Endothelial cell of umbilical vein (primary cell): ENCODE measurements around the gene SYNDIG1. TPM values are rescaled to one million over a fixed set of nuclear protein-coding genes. Genes with fewer than 3 reads are reported as not detected.

Experiments used
- BruUV-seq: library from RNA; stranded (reverse); fragments of 400-500 nt; replicated peaks from 2 replicates; lab custom pipeline; 2021; lab: Mats Ljungman, UMichigan
- CTCF ChIA-PET: fragments of 300-600, 350-600 bp; sonication (Branson Sonifier 250); formaldehyde crosslinking; loops from one replicate; lab custom pipeline; 2021; ENCODE audit warnings: antibody characterized with exemption, inconsistent platforms; lab: Charles Lee
- POLR2A ChIA-PET: fragments of 300-600, 350-600 bp; sonication (Branson Sonifier 250); formaldehyde crosslinking; loops from one replicate; lab custom pipeline; 2021; ENCODE audit warnings: antibody characterized with exemption, inconsistent platforms; lab: Charles Lee
- DNase-seq: peaks from one replicate; pipeline ENCODE4 v3.0.0-alpha.2; 2011; ENCODE audit warnings: low read depth, low spot score
- FAIRE-seq: peaks from 2 replicates; lab custom pipeline; 2011; peaks lifted over from hg19 to GRCh38; lab: Jason Lieb, UNC
- H2AFZ ChIP-seq: 2 replicates; pipeline ENCODE4 v1.6.0; 2012; ENCODE audit warnings: low read depth, low read length, control low read depth, inconsistent platforms
- H3K27ac ChIP-seq: 2 replicates; pipeline ENCODE4 v1.5.1; 2011; ENCODE audit warnings: low read depth, mild to moderate bottlenecking, control low read depth, low read length, moderate library complexity; ENCODE audit not compliant: insufficient read depth
- H3K27me3 ChIP-seq, 2 experiments: 2 replicates each; pipeline versions ENCODE4 v1.6.0 to v1.6.1; 2011; ENCODE audit warnings: low read length in 2 of 2, mixed read lengths in 1 of 2; ENCODE audit not compliant: control insufficient read depth in 2 of 2, insufficient read depth in 2 of 2
- H3K36me3 ChIP-seq, 2 experiments: 2 replicates in 1 of 2; 3 replicates in 1 of 2; pipeline ENCODE4 v1.5.1; 2011; ENCODE audit warnings: low read length in 2 of 2, mild to moderate bottlenecking in 1 of 2, moderate library complexity in 1 of 2; ENCODE audit not compliant: control insufficient read depth in 2 of 2, insufficient read depth in 2 of 2; ENCODE audit errors: extremely low read depth in 1 of 2
- H3K4me1 ChIP-seq: 3 replicates; pipeline ENCODE4 v1.5.1; 2011; ENCODE audit warnings: mild to moderate bottlenecking, low read length; ENCODE audit not compliant: control insufficient read depth, insufficient read depth; ENCODE audit errors: extremely low read depth
- H3K4me2 ChIP-seq: 2 replicates; pipeline ENCODE4 v1.6.1; 2011; ENCODE audit warnings: low read length, control low read depth, mixed read lengths; ENCODE audit not compliant: insufficient read depth
- H3K4me3 ChIP-seq, 3 experiments: fragments of 200-600 bp in 1 of 3; sonication (generic), shearing (Covaris generic) in 1 of 3; replicated peaks in 1 of 3; 2 replicates each; pipeline ENCODE4 v1.5.1; 2011 to 2016; ENCODE audit warnings: control low read depth in 3 of 3, low read length in 3 of 3, mild to moderate bottlenecking in 2 of 3, inconsistent platforms in 1 of 3, low read depth in 1 of 3, moderate library complexity in 1 of 3; ENCODE audit not compliant: insufficient read depth in 1 of 3
- H3K79me2 ChIP-seq: 2 replicates; pipeline ENCODE4 v1.6.0; 2012; ENCODE audit warnings: low read length, inconsistent platforms; ENCODE audit not compliant: control insufficient read depth, insufficient read depth
- H3K9ac ChIP-seq: replicated peaks from 2 replicates; pipeline ENCODE3; 2011; ENCODE audit warnings: low read length, control low read depth; ENCODE audit not compliant: insufficient read depth; ENCODE audit errors: extremely low read depth
- H3K9me1 ChIP-seq: replicated peaks from 3 replicates; pipeline ENCODE4 v1.6.0; 2011; ENCODE audit warnings: mild to moderate bottlenecking, low read length; ENCODE audit not compliant: control insufficient read depth, insufficient read depth; ENCODE audit errors: extremely low read depth
- H3K9me3 ChIP-seq: replicated peaks from 2 replicates; pipeline ENCODE4 v1.5.1; 2012; ENCODE audit warnings: low read length, inconsistent platforms; ENCODE audit not compliant: control insufficient read depth, insufficient read depth
- H4K20me1 ChIP-seq: replicated peaks from 2 replicates; pipeline ENCODE3; 2011; ENCODE audit warnings: mild to moderate bottlenecking, low read length; ENCODE audit not compliant: control insufficient read depth, insufficient read depth; ENCODE audit errors: extremely low read depth
- EZH2 ChIP-seq: IDR thresholded peaks from 2 replicates; pipeline ENCODE4 v1.6.1; 2012; ENCODE audit warnings: borderline replicate concordance, low read depth, mild to moderate bottlenecking, moderate library complexity, low read length, inconsistent platforms; ENCODE audit not compliant: severe bottlenecking
- FOS ChIP-seq: IDR thresholded peaks from 2 replicates; pipeline ENCODE4 v1.6.1; 2011; ENCODE audit warnings: mild to moderate bottlenecking, low read length, moderate library complexity, borderline replicate concordance; ENCODE audit not compliant: insufficient read depth
- GATA2 ChIP-seq: IDR thresholded peaks from 2 replicates; pipeline ENCODE4 v1.7.0; 2011; ENCODE audit warnings: low read depth, mild to moderate bottlenecking, moderate library complexity, mixed read lengths, low read length; ENCODE audit not compliant: insufficient read length, insufficient read depth
- JUN ChIP-seq: IDR thresholded peaks from 2 replicates; pipeline ENCODE4 v1.6.1; 2011; ENCODE audit warnings: borderline replicate concordance, low read depth; ENCODE audit not compliant: insufficient read length, insufficient read depth
- MYC ChIP-seq: IDR thresholded peaks from one replicate; pipeline ENCODE4 v1.6.1; 2011; ENCODE audit warnings: mild to moderate bottlenecking, low read depth, low read length
- POLR2A ChIP-seq: IDR thresholded peaks from 2 replicates; pipeline ENCODE4 v1.6.1; 2012; ENCODE audit warnings: low read depth, mild to moderate bottlenecking, control low read depth, low read length
- POLR2AphosphoS5 ChIP-seq: IDR thresholded peaks from 2 replicates; pipeline ENCODE4 v1.6.1; 2012; ENCODE audit warnings: low read depth, mild to moderate bottlenecking, control low read depth, low read length, moderate library complexity; ENCODE audit not compliant: insufficient read depth
- dilution Hi-C: fragments of 300-500 bp; cut with MboI; formaldehyde crosslinking; loops from one replicate; pipeline ENCODE4 v1.15.0; 2019; ENCODE audit warnings: low sequenced_read_pairs; ENCODE audit not compliant: extremely low pct_ligation_motif_present
- intact Hi-C: fragments of 100-400 bp; cut with micrococcal nuclease; formaldehyde crosslinking; loops from one replicate; pipeline ENCODE4 v1.10.0; 2022
- polyA plus RNA-seq, 4 experiments: library from polyadenylated mRNA; depleted of rRNA in 3 of 4; stranded (reverse) in 3 of 4; unstranded in 1 of 4; fragments of >200 nt; gene quantifications; 2 replicates each; pipeline versions ENCODE4 v1.2.1 to v1.2.3, GENCODE V29; 2011 to 2012; ENCODE audit warnings: missing spikeins in 1 of 4
- total RNA-seq: library from RNA; stranded (reverse); gene quantifications from 2 replicates; pipeline ENCODE4 v1.2.3, GENCODE V29; 2021
- TF ChIP-seq, protein P1 (sequence below), 2 donors: IDR thresholded peaks; 1 replicate in 1 of 2; 2 replicates in 1 of 2; pipeline ENCODE4 v1.5.1; 2011; ENCODE audit warnings: low read length in 2 of 2, mild to moderate bottlenecking in 2 of 2, moderate library complexity in 2 of 2, control low read depth in 1 of 2, inconsistent platforms in 1 of 2, low read depth in 1 of 2; ENCODE audit not compliant: insufficient read depth in 1 of 2; ENCODE audit errors: extremely low read depth in 1 of 2
- TF ChIP-seq, protein P2 (sequence below): IDR thresholded peaks from 2 replicates; pipeline ENCODE4 v1.6.1; 2011; ENCODE audit not compliant: insufficient read depth, insufficient read length

Gene SYNDIG1
- total and polyA plus RNA-seq, 2 donors (not counting 3 experiments of a cell fraction or from before 2014, with no cell fraction given): not detected

DNA sequence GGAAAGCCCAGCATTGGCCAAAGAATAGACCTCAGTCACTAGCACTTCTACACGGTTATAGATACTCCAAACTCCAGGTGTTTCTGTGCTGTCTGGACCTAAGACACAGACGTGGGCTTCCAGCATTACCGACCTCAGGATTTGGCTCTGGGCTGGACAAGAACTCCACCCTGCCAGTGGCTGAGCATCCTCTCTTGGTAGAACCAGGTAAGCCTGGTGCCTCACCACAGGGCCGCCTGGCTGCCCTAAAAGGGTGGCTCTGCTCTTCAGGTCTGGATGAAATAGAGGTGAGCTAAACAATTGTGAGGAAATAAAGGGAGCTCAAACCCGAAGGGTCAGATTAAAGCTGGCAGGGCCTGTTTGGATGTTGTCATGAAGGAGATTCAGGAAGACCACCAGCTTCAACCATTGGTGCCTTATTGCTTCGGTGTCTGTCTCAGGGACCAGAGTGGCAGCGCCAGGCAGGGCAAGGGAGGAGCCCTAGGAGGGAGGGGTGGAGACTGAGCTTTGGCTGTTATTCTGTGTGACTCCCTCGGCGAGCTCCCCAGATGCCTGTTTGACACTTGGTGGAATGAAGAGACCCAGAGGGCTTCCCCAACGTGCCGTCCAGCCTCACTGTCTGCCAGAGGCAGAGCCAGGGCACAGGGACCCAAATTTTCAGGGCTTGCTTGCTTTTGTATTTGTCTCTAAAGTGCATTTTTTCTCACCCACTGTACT, 8.6 kb downstream of the SYNDIG1 start:
- H3K9ac ChIP-seq: no peak overlapping the region
- H3K4me1 ChIP-seq: no peaks in the 10 kb centered on the region
- H3K27me3 ChIP-seq: no peaks in the 10 kb centered on the region
- DNase-seq (no peak), FAIRE-seq (no peak)
- CTCF ChIA-PET: no interaction called here
- H3K4me2 ChIP-seq: no peak overlapping the region
- dilution Hi-C loops: no loop called here
- no peaks in the 10 kb centered on the region for H4K20me1 ChIP-seq
- no TSS peak for BruUV-seq
- no peak for TF ChIP-seq JUN
- TF ChIP-seq POLR2A: no peak
- TF ChIP-seq MYC: no peak
- TF ChIP-seq, protein P1, sequence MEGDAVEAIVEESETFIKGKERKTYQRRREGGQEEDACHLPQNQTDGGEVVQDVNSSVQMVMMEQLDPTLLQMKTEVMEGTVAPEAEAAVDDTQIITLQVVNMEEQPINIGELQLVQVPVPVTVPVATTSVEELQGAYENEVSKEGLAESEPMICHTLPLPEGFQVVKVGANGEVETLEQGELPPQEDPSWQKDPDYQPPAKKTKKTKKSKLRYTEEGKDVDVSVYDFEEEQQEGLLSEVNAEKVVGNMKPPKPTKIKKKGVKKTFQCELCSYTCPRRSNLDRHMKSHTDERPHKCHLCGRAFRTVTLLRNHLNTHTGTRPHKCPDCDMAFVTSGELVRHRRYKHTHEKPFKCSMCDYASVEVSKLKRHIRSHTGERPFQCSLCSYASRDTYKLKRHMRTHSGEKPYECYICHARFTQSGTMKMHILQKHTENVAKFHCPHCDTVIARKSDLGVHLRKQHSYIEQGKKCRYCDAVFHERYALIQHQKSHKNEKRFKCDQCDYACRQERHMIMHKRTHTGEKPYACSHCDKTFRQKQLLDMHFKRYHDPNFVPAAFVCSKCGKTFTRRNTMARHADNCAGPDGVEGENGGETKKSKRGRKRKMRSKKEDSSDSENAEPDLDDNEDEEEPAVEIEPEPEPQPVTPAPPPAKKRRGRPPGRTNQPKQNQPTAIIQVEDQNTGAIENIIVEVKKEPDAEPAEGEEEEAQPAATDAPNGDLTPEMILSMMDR (IDR thresholded peaks at IDR 0.05; ENCODE audit: extremely low read depth in 1 of 2, insufficient read depth in 1 of 2, low read depth in 1 of 2, low read length in 2 of 2): no peak
- no peak for TF ChIP-seq EZH2
- TF ChIP-seq, protein P2, sequence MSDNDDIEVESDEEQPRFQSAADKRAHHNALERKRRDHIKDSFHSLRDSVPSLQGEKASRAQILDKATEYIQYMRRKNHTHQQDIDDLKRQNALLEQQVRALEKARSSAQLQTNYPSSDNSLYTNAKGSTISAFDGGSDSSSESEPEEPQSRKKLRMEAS: no peak
- TF ChIP-seq FOS: no peak
- TF ChIP-seq POLR2AphosphoS5: no peak
- TF ChIP-seq GATA2: no peak
- no peak overlapping the region for H3K4me3 ChIP-seq
- no peaks in the 10 kb centered on the region for H3K36me3 ChIP-seq
- intact Hi-C loops: no loop called here
- H3K9me3 ChIP-seq: no peaks in the 10 kb centered on the region
- POLR2A ChIA-PET: no interaction called here
- no peak overlapping the region for H2AFZ ChIP-seq
- H3K27ac ChIP-seq: no peak overlapping the region
- H3K79me2 ChIP-seq: no peaks in the 10 kb centered on the region
- no peaks in the 10 kb centered on the region for H3K9me1 ChIP-seq
